Dedifferentiated amniotic fluid mesenchymal stem cell (primary cell): ENCODE results near the gene ANKRD50.

ENCODE experiments used
- DNase-seq: peaks from one replicate; pipeline ENCODE4 v3.0.0-alpha.2; 2016; ENCODE audit errors: extremely low spot score

Gene ANKRD50, protein sequence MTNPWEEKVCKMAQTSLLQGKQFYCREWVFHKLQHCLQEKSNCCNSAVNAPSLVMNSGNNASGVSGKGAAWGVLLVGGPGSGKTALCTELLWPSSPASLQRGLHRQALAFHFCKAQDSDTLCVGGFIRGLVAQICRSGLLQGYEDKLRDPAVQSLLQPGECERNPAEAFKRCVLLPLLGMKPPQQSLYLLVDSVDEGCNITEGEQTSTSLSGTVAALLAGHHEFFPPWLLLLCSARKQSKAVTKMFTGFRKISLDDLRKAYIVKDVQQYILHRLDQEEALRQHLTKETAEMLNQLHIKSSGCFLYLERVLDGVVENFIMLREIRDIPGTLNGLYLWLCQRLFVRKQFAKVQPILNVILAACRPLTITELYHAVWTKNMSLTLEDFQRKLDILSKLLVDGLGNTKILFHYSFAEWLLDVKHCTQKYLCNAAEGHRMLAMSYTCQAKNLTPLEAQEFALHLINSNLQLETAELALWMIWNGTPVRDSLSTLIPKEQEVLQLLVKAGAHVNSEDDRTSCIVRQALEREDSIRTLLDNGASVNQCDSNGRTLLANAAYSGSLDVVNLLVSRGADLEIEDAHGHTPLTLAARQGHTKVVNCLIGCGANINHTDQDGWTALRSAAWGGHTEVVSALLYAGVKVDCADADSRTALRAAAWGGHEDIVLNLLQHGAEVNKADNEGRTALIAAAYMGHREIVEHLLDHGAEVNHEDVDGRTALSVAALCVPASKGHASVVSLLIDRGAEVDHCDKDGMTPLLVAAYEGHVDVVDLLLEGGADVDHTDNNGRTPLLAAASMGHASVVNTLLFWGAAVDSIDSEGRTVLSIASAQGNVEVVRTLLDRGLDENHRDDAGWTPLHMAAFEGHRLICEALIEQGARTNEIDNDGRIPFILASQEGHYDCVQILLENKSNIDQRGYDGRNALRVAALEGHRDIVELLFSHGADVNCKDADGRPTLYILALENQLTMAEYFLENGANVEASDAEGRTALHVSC (N-terminal part only)

DNA sequence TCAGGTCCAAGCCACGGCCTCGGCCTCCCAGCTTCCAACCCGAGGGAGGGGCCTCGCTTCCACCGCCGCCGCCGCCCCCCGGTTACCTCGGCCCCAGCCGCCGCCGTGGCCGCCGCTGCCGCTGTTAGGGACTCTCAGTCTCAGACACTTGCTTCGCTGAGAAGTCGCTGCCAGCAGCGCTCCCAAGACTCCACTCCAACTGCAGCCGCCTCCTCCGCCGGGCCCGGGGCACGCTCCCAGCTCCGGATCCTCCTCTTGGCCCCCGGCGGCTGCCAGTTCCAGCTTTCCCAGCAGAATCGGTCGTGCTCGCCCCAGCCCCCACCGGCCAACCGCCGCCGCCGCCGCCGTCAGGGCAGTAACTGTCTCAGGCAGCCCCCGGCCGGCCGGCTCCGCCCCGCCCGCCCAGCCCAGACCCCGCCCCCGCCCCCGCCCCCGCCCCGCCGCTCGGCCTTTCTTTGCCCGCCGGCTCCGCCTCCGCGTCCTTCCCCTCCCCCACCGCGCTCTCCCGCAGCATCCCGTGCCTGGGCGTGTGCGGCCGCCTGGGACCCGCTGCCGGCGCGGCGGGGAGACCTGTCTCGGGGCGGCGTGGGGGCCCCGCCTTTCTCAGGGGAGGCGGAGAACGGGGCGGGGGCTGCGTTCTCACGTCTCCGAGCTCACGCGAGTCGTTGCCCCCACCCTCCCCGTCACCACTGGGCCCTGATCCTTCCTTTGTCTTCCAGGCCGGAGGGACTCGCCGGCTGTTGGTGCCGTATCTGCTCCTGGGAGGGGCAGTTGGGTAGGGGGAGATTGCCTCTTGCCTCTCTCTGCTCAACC lies at the start of gene ANKRD50:
TSS of gene ANKRD50 (minus strand) at position 361 of the 813 bp plus-strand sequence. CDS start 2,221 bp downstream, outside the sequence.
- DNase-seq, result peak; percentile 90

DNA sequence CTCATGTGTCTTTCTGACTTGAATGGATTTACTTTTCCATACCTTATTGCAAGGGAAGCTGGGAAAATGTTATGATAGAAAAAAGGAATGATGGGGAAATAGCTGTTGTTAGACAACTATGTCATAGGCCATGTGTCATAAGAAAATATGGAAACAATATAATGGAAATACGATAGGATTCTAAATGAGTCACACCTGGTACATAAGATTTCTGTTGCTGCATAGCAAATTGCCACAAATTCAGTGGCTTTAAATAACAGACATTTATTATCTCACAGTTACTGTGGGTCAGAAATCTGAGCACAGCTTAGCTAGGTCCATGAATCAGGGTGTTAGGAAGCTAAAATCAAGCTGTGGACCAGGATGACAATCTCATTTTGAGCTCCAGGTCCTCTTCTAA lies 44.6 kb upstream of the ANKRD50 start:
- DNase-seq, result peak; percentile 27

DNA sequence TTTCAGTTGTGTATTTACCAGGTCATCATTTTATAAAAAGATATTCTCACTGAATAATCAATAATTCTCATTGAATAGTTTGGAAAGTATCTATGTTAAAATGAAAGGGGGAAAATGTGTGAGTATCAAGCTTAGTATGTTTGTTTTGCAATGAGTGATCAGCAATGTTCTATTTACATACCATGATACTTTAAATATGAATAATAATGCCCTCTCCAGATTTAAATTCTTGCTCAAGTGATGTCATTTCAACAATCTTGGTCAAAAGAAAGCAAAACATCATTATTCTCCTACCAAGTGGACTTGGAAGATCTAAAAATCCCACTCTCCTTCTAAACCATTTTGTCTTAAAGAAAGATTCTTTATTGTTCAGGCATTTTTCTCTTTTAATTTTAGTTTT lies 42.1 kb upstream of the ANKRD50 start:
- DNase-seq, result no peak

DNA sequence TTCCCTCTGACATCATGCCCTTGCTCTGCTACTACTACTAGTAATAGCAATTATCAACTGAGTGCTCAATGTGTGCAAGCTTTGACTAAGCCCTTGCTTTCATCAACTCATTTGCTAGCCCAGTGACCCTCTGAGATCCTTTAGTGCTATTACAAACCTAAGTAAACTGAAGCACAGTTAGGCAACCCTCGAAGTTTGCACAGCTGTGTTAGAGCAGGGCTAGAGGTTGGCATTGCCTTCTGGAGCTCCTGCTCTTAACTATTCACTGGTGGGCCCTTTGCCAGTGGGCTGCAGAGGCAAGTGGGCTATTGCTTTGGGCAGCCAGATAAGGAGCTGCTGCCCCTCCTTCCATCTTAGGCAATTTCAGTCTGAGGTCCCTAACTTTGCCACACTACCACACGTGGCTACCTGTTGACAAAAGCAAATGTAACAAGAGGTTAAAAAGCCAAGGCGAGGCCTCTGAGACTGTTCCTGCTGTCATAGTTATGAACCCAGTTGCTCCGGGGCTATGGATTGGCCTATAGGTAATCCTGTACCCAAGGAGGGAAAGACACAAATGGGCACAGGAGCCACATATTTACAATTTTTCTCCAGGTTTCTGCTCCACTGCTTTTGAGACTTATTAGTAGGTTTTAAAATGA lies 41.5 kb upstream of the ANKRD50 start:
- no peak for DNase-seq

DNA sequence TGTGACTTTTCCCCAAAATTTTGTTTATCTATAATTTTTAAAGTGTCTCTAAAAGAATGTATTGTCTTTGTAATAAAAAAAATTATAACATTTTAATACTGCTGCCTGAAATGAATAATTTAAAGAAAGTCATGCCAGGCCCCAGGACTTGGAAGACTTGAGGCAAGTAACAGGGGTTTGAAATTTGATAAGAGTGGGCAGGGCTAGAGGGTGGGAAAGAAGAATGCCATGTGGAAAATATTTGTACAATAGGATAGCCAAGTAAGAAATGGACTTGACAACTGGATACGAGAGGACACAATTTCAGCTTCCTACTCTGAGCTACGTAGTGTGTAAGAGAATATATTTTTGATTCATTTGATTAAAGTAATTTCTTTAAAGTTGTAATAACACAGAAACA lies 36.9 kb upstream of the ANKRD50 start:
- DNase-seq, result no peak

DNA sequence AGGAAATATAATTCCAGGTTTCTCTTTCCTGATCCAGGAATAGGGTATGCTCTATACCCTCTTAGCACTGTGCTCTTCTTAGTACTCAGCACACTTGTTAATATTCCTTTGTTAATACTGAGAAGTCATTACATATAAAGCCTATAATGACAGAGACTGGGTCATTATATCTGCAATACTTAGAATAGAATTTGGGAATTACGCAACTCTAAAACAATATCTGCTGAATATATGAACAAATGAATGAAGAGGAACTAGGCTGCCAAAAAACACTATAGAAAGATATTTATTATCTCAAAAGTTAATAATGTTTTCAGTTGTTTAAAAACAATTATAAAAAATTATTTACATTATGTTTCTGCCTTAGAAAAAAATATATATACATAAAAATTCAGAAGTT lies 36.4 kb upstream of the ANKRD50 start:
- no peak for DNase-seq

DNA sequence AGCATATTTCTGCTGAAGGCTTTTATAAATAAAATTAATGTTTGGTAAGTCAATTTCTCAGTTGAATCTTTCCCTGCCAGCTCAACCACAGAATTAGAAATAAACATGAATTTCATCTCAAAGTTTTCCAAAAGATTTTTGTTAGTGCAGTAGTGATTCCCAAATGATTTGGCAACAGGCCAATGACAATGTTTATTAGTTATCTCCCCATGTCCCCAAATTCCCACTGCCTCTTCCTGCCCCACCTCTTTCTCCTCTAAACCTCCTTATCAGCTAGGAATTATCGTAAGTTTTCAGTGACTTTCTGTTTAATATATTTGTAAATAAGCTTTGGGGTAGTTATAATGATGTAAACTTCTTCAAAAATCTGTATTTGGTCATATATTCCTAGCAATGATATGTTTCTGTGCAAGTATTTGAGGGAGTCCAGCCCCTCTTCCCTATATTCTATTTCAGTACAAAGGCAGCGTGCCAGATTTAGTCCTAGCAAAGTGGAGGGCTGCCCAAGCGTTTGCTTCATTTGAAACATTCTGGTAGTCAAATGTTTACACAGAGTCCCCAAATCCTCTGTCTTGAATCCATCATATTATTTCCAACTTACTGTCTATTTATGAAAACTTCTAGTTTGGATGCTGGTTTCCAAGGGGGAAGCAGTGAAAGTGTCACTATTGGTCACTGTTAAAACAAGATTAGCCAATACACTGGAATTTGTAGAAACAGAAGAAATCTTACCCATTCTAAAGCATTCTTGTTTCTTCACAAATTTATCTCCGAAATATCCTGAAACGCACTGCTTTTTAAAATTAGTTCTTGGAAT lies 33.7 kb upstream of the ANKRD50 start:
- no peak for DNase-seq

DNA sequence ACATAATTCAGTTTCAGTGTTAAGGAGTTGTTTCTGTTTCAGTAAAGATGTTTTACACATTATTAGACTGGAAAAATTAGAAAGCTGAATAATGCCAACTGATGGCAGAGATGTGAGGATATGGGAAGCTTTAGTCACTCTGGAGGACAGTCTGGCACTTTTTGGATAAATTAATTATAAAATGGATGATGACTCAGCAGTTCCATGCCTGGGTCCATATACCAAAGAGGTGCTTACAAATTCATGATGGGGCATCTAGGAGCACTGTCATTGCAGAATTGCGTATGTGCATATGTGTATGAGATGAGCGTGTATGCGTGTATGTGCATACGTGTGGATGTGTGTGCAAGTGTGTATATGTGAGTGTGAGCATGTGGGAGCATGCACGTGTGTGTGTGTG lies 31.2 kb upstream of the ANKRD50 start:
- no peak for DNase-seq

DNA sequence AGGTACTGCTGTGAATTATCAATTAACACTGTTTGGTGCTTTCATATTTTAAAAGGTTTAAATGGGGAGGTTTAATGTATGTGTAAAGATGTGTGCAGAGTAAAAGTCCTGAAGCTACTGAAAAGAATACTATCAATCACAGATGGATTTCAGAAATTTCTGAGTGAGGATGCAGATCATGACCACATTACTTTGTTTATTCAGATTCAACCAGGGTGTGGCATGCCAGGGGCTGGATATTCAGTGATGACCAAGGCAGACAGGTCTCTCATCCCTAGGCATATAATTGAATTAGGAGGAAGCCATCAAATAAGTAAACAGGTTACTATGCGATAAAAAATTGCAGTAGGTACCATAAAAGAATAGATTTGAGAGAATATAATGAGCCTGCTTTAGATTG lies 28.0 kb upstream of the ANKRD50 start:
- DNase-seq, result no peak

DNA sequence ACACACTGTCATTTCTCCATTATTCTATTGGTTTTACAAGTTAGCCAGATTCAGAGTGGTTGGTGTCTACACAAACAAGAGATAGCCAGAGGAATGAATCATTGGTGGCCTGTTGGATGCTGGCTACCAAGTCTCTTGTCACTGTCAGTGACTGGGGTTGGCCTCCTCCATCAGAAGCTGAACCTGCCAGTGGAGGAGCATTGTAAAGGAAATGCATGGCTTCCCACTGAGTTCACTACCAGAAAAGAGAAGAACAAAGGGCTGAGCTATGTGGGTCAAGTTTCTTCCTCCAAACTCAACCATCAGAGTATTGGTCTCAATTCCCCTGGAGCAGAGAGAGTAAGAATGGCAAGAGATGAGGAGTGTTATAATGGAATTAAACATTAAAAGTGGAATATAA lies 26.5 kb upstream of the ANKRD50 start:
- DNase-seq, result no peak

DNA sequence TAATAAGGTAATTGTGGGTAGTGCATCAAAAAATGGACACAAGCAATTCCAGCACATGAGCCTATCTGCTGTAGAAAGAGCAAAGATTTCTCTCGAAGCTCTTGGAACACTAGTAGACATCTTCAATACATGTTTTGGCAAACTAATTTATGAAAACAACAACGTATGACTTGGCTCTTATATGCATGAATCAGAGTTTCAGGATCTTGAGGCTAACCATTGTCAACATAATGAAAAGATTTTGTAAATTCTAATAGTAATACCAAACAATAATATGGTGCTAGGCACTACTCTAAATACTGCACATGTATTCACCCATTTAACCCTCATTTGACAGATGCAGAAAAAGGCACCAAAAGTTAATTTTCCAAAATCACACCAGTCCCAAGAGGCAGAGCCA lies 25.1 kb upstream of the ANKRD50 start:
- no peak for DNase-seq

DNA sequence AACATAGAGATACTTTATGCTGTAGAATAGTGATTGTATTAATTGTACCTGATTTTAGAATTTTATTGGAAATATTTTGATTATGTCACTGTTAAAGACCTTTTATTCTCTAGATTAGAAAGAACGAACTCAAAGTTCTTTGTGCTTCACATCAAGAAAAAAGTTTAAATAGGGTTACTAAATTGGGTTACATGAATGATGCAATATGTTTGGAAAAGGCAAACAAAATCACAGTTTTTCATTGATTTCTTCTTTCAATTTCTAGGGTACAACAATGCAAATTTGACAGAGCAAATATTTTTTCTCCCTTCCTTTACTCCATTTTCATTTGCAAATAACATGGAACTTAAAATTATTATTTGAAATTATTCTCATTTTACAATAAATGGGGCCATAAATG lies 24.0 kb upstream of the ANKRD50 start:
- DNase-seq, result no peak

DNA sequence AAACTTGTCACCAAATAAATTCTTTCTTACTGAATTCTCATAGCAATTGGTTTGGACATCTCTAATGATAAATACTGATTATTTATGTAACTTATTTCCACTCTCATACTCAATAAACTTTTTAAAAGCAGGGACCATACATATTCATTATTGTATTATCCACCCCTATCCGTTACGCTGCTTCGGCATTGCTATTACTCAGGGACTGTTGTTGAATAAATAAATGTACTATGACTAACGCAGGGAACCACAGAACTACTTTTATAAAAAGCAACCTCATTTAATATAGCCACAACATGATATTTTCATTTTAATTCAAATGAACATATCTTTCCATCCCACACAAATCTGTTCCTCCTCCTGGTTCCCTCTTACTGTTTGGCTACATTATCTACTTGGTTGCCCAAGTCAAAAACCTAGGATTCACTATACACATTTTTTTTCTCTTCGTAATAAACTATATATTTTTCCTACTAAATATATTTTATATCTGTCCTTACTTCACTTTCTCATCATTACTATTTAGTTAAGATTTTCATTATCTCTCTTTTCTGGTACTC lies 14.9 kb upstream of the ANKRD50 start:
- no peak for DNase-seq

DNA sequence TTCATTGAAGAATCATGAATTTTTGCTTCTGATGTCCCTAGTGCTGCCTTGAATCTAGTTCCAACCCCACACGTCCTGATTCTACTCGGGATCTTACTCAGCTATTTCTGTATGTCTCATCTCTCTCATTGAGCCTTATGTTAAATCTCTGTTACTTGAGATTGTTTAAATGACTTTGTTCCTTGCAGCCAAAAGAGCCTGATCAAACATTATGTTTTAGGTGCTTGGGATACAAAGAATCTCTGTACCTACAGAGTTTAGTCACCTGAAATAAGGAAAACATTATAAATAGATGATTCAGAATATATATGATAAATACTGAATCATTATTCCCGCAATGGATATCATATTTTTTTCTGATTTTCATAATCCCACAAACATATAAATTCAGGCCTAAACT lies 13.7 kb upstream of the ANKRD50 start:
- DNase-seq, result no peak

DNA sequence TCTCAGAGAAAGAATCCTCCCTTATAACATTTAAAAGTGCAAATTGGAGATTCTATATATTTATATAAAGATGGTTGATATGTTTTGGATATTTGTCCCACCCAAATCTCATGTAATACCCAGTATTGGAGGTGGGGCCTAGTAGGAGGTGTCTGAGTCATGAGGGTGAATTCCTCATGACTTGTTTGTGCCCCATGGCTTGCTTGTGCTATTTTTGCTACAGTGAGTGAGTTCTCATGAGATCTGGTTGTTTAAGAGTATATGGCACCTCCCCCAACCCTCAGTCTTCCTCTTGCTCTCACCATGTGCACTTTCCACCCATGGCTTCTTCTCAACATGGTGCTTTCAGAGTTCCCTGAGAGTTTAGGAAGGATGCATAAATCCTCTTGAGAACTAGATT lies 9.5 kb upstream of the ANKRD50 start:
- no peak for DNase-seq

DNA sequence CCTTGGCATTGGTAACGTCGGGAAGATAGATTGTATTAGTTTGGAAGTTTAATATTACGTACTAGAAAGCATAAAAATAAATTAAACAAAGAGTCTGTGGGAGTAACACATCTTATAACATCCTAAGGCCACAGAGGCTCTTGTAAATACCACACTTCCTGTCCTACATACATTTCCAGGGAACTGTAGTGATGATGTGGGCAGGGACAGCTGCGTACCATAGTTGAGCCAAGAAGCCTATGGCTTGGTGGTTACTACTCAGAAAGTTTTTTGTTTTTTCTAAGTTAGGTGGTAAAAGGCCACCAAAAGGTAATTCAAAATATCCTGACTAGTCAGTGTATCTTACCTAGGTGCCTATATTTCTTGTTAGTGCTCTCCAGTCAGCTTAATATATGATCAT lies 4.6 kb upstream of the ANKRD50 start:
- DNase-seq, result no peak

DNA sequence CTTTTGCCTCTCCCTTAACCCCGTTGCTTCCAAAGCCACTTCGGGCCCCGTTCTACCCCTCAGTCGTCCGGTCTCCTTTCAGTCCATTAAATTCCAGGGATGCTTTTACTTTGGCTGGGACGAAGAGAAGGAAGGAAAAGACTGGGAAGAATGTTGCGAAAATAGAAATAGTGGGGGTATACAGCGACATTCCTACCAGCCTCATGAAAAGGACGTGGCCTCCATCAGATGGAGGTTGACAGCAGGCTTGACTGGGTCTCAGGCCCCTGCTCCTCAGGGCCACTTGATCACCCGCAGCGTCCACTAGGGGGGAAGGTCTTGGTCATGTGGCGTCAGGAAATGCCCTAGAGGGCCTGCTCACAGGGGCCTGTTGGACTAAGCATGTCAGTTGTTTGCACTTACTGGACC lies 657 bp upstream of the ANKRD50 start:
- DNase-seq, result peak; percentile 67

DNA sequence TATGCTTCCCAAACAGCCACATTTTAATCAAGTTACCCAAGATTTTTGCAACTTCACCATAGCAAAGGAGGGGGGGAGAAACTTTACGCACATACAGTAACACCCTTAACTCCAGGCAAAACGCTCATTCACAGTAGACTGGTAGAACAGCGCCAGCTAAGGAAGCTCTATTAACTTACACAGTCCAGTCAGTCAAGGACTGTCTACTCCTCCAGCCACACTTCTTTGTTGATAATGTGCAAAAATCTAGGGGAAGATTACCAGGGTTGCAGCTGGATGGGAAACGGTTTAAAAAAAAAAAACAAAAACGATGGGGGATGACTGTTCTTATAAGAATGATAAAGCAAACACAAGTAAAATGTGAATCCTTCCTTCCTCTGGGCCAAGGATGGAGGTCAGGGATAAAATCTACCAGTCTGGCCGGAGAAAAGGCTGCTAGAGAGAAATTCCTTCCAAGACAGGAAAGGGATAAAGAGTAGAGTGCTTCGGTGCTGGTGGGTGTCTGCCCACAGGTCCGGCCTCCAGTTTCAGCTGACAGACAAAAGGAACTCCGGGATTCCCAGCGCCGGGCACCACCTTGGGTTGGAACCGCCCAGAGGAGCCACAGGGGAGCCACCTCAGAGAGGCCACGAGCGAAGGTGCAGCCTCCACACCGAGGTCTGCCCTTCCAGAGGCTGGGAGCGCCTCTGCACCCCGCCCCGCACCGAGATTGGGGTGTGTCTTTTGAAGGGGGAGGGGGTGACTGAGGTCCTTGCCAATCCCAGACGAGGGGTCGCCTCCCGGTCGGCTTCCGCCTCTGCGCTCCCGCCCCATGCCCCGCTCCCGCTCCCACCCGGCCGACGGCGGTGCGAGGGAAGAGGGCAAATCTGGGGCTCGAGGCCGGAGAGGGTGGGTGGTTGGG lies 811 bp downstream of the ANKRD50 start:
- peak; percentile 59 for DNase-seq

DNA sequence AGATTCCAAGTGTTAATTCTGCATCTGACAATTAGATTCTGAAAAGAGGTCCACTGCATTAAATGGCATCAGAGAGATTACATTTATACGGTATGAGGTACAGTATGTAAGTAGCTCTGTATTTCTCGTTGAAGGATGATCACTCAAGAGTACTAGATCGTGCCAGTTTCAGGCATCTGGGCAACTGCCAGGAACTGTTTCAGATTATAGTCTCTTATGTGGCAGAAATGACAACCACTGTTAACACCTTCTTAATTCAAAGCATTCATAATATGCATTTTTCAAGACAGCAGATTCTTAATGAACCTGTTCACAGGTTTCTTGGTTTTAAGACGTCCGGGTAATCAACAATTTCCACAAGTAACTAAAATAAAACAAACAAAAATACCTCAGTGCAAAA lies 1.6 kb downstream of the ANKRD50 start:
- DNase-seq, result no peak
